ENCODE results near the gene ZCCHC14. TPM values are rescaled to one million over a fixed set of nuclear protein-coding genes. Genes with fewer than 3 reads are reported as not detected.

ZCCHC14 gene
- total and polyA plus RNA-seq, 10 of the 15 experiments (the other 5 are each of a cell fraction or from before 2014, with no cell fraction given): 0.02 to 0.26 (median 0.05) TPM; not detected in 3

GRCh38 chr16:87383505-87384161, 109.2 kb downstream of the ZCCHC14 start, which contains the start of gene FBXO31:
TSS of gene FBXO31 (minus strand) at chr16:87383776. CDS start at chr16:87383744, 32 bp downstream.
- Histone ChIP-seq H3K4me2 (ENCODE audit: control insufficient read depth, insufficient read depth) (peak within 1 kb of the TSS; percentile 79), H3K27me3 (replicated peaks in 1 of 2; ENCODE audit: control insufficient read depth in 2 of 2, insufficient read depth in 2 of 2, low read length in 1 of 2) (no peaks in the 10 kb centered on the region), H4K20me1 (ENCODE audit: control insufficient read depth, insufficient read depth) (no peaks in the 10 kb centered on the region; the same call in 1 of the 2 replicates), H2AFZ (ENCODE audit: control insufficient read depth, low read depth, low read length) (peak within 1 kb of the TSS; percentile 81), H3K4me3 (peak within 1 kb of the TSS; percentile 79), H3K27ac (ENCODE audit: control insufficient read depth, insufficient read depth) (peak within 1 kb of the TSS; percentile 81), H3K9me3 (replicated peaks; ENCODE audit: control insufficient read depth, insufficient read depth, low read length) (no peaks in the 10 kb centered on the region), H3K9ac (ENCODE audit: control insufficient read depth, insufficient read depth, low read length) (peak within 1 kb of the TSS; percentile 66), H3K36me3 (ENCODE audit: control insufficient read depth in 2 of 2, insufficient read depth in 2 of 2, low read length in 1 of 2) (no peaks in the 10 kb centered on the region; a peak in 1 of 4 replicates), H3K4me1 (ENCODE audit: control insufficient read depth, insufficient read depth, low read length) (peaks cover 15% of the 10 kb centered on the region), H3K79me2 (ENCODE audit: control insufficient read depth, insufficient read depth, low read length) (peaks cover 42% of the 10 kb centered on the region)
- in situ Hi-C loops (cut with MboI): loop anchor here (10.0 kb wide), 1 partner anchor 481 kb away; the partner anchor contains the start of gene SLC7A5
- SMC1A ChIA-PET (ENCODE audit: uncharacterized antibody, unreplicated experiment): interaction anchor here (1.5 to 2.1 kb wide), 3 partner anchors 10 to 66 kb away, joined by 4 to 10 read pairs (median 8); partner anchors contain the start of gene C16orf95
- under 1% methylated on average over 70 of the region's 92 CpGs for WGBS (ENCODE audit: insufficient coverage, insufficient replicate concordance, low lambda C conversion rate, missing lambda C conversion rate)
- CTCF ChIA-PET: interaction anchor here (0.6 to 4.8 kb wide), 6 partner anchors 10 to 101 kb away, joined by 3 to 40 read pairs (median 4); partner anchors contain the start of gene C16orf95
- POLR2A ChIA-PET: interaction anchor here (0.6 to 4.5 kb wide), 10 partner anchors 9 to 568 kb away, joined by 3 to 36 read pairs (median 4); partner anchors contain the start of genes BANP, C16orf95, KLHDC4 and MAP1LC3B
- peak; percentile 71 for ATAC-seq
- peak; percentile 77 for DNase-seq (ENCODE audit: low read depth, low spot score)
- FAIRE-seq: no peak
- no TSS peak for BruUV-seq (replicated peaks)
- intact Hi-C loops (cut with micrococcal nuclease; ENCODE audit: unreplicated experiment): loop anchor here (2.0 to 10.0 kb wide), 2 partner anchors 67 to 1071 kb away; partner anchors contain the start of genes C16orf95 and ZFPM1
- RAD21 ChIA-PET (ENCODE audit: unreplicated experiment): interaction anchor here (1.1 to 2.4 kb wide), 3 partner anchors 17 to 321 kb away, joined by 3 to 16 read pairs (median 3); partner anchors contain the start of gene C16orf95
- TF ChIP-seq YY1 (IDR thresholded peaks at IDR 0.05; ENCODE audit: low read depth, low read length): peak; percentile 90
- TF ChIP-seq NBN (IDR thresholded peaks at IDR 0.05): peak; percentile 94
- no peak for TF ChIP-seq ATF7 (IDR thresholded peaks at IDR 0.05; ENCODE audit: low read depth)
- no peak for TF ChIP-seq CBX3 (IDR thresholded peaks at IDR 0.05; ENCODE audit: borderline replicate concordance, low read depth)
- TF ChIP-seq, protein P1, sequence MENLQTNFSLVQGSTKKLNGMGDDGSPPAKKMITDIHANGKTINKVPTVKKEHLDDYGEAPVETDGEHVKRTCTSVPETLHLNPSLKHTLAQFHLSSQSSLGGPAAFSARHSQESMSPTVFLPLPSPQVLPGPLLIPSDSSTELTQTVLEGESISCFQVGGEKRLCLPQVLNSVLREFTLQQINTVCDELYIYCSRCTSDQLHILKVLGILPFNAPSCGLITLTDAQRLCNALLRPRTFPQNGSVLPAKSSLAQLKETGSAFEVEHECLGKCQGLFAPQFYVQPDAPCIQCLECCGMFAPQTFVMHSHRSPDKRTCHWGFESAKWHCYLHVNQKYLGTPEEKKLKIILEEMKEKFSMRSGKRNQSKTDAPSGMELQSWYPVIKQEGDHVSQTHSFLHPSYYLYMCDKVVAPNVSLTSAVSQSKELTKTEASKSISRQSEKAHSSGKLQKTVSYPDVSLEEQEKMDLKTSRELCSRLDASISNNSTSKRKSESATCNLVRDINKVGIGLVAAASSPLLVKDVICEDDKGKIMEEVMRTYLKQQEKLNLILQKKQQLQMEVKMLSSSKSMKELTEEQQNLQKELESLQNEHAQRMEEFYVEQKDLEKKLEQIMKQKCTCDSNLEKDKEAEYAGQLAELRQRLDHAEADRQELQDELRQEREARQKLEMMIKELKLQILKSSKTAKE (IDR thresholded peaks at IDR 0.05; ENCODE audit: low read depth, poor library complexity, severe bottlenecking): peak; percentile 19
- TF ChIP-seq CREM (IDR thresholded peaks at IDR 0.05; ENCODE audit: low read depth): peak; percentile 80
- no peak for TF ChIP-seq ZNF384 (IDR thresholded peaks at IDR 0.05; ENCODE audit: borderline replicate concordance, low read depth, low read length)
- peak; percentile 51 for TF ChIP-seq IKZF1 (conservative IDR thresholded peaks at IDR 0.05)
- peak; percentile 63 for TF ChIP-seq SMARCA5 (IDR thresholded peaks at IDR 0.05)
- TF ChIP-seq, protein P2, sequence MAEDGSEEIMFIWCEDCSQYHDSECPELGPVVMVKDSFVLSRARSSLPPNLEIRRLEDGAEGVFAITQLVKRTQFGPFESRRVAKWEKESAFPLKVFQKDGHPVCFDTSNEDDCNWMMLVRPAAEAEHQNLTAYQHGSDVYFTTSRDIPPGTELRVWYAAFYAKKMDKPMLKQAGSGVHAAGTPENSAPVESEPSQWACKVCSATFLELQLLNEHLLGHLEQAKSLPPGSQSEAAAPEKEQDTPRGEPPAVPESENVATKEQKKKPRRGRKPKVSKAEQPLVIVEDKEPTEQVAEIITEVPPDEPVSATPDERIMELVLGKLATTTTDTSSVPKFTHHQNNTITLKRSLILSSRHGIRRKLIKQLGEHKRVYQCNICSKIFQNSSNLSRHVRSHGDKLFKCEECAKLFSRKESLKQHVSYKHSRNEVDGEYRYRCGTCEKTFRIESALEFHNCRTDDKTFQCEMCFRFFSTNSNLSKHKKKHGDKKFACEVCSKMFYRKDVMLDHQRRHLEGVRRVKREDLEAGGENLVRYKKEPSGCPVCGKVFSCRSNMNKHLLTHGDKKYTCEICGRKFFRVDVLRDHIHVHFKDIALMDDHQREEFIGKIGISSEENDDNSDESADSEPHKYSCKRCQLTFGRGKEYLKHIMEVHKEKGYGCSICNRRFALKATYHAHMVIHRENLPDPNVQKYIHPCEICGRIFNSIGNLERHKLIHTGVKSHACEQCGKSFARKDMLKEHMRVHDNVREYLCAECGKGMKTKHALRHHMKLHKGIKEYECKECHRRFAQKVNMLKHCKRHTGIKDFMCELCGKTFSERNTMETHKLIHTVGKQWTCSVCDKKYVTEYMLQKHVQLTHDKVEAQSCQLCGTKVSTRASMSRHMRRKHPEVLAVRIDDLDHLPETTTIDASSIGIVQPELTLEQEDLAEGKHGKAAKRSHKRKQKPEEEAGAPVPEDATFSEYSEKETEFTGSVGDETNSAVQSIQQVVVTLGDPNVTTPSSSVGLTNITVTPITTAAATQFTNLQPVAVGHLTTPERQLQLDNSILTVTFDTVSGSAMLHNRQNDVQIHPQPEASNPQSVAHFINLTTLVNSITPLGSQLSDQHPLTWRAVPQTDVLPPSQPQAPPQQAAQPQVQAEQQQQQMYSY (CRISPR knock-in tag; IDR thresholded peaks at IDR 0.05): no peak
- 0 out of 2 replicates have a peak, but pooled peaks have one; percentile 60 for TF ChIP-seq CHD1 (IDR thresholded peaks at IDR 0.05; ENCODE audit: low read depth, low read length)
- TF ChIP-seq SMAD5 (IDR thresholded peaks at IDR 0.05; ENCODE audit: low read depth): no peak
- peak; percentile 33 for TF ChIP-seq MEF2B (IDR thresholded peaks at IDR 0.05; ENCODE audit: partially characterized antibody, poor library complexity, severe bottlenecking)
- TF ChIP-seq SREBF2 (IDR thresholded peaks at IDR 0.05; ENCODE audit: low read length): peak; percentile 99
- TF ChIP-seq NR2C1 (IDR thresholded peaks at IDR 0.05): peak; percentile 47
- peak in 1 of 2 experiments; percentile 85; a peak in 1 of 4 replicates for TF ChIP-seq EP300 (IDR thresholded peaks at IDR 0.05; ENCODE audit: borderline replicate concordance in 1 of 2, control insufficient read depth in 1 of 2, low read depth in 2 of 2, low read length in 2 of 2)
